Right lobe of liver (tissue), 4 donors: ENCODE results near the gene TLR6.

Experiments used
- POLR2A ChIP-seq: fragments of 450-650 bp; IDR thresholded peaks from one replicate; pipeline ENCODE4 v1.6.1; 2017; ENCODE audit warnings: antibody characterized with exemption, mild to moderate bottlenecking
- TF ChIP-seq, protein P1 (sequence below), 4 donors: fragments of 200-600 bp in 3 of 4; fragments of 450-650 bp in 1 of 4; IDR thresholded peaks; one replicate each; pipeline versions ENCODE4 v1.5.1 to v1.8.0; 2016 to 2022; ENCODE audit warnings: antibody characterized with exemption in 4 of 4, mild to moderate bottlenecking in 2 of 4
- donor health status: DM: no; HTN: no; CAD: no.
- donor health status: DM: no; HTN: no; CAD: no.
- donor health status: DM: no; HTN: yes; CAD: no.

DNA sequence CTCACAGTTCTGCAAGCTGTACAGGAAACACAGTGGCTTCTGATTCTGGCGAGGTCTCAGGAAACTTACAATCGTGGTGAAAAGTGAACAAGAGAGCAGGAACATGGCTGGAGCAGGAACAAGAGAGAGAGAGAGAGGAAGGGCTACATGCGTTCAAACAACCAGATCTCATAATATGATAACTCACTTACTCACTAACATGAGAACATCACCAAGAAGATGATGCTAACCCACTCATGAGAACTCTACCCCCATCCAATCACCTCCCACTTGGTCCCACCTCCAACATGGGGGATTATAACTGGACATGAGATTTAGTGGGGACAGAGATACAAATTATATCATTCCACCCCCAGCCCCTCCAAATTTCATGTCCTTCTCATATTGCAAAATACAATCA, 42.2 kb downstream of the TLR6 start:
- TF ChIP-seq POLR2A, result no peak
- TF ChIP-seq, protein P1, sequence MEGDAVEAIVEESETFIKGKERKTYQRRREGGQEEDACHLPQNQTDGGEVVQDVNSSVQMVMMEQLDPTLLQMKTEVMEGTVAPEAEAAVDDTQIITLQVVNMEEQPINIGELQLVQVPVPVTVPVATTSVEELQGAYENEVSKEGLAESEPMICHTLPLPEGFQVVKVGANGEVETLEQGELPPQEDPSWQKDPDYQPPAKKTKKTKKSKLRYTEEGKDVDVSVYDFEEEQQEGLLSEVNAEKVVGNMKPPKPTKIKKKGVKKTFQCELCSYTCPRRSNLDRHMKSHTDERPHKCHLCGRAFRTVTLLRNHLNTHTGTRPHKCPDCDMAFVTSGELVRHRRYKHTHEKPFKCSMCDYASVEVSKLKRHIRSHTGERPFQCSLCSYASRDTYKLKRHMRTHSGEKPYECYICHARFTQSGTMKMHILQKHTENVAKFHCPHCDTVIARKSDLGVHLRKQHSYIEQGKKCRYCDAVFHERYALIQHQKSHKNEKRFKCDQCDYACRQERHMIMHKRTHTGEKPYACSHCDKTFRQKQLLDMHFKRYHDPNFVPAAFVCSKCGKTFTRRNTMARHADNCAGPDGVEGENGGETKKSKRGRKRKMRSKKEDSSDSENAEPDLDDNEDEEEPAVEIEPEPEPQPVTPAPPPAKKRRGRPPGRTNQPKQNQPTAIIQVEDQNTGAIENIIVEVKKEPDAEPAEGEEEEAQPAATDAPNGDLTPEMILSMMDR (IDR thresholded peaks at IDR 0.05), result no peak
